ENCODE results near the gene COLGALT1. TPM values are rescaled to one million over a fixed set of nuclear protein-coding genes. Genes with fewer than 3 reads are reported as not detected.

Gene COLGALT1
- total and polyA plus RNA-seq, 9 of the 15 experiments (the other 6 are each of a cell fraction or from before 2014, with no cell fraction given) = 4.9 to 119 (median 82.6) TPM

DNA sequence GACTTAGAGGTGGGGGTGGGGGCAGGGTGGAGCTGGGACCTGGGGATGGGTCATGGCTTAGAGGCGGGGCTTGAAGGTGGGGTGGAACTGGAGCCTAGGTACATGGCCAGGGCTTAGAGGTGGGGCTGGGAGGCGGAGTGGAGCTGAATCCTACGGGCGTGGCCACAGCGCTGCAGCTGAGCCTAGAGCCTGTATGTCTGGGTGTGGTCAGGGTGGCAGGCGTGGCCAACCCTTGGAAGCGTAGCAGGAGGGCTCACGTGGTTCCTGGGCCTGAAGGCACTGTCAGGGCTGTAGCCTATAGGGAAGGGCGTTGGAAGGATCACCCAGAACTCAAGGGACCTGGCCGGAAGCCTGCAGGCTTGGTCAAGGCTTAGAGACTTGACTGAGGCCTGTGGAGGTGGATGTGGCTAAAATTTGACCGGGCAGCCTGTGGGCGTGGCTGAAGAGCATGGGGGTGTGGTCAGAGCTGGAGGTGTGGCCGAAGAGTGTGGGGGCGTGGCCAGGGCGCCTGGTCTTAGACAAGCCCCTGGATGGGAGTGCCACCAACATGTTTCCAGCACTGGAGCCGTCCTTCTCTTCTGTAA lies 24.3 kb downstream of the COLGALT1 start (continued):
- TF ChIP-seq PRDM10 (IDR thresholded peaks at IDR 0.05; ENCODE audit: partially characterized antibody) (peak; percentile 28), E2F6 (IDR thresholded peaks at IDR 0.05; ENCODE audit: borderline replicate concordance in 1 of 2, extremely low read depth in 1 of 2, insufficient read depth in 1 of 2, insufficient read length in 1 of 2, low read depth in 1 of 2, low read length in 1 of 2, poor library complexity in 1 of 2, severe bottlenecking in 1 of 2) (peak in 1 of 2 experiments; percentile 38), HMG20A (CRISPR knock-in tag; conservative IDR thresholded peaks at IDR 0.05) (no peak), RBM15 (IDR thresholded peaks at IDR 0.05; ENCODE audit: insufficient read depth, low read length) (no peak), NFXL1 (CRISPR knock-in tag; IDR thresholded peaks at IDR 0.05) (no peak), EGR1 (conservative IDR thresholded peaks at IDR 0.05) (peak; percentile 60), TAF15 (IDR thresholded peaks at IDR 0.05; ENCODE audit: low read depth, low read length) (no peak), NRF1 (conservative IDR thresholded peaks at IDR 0.05 in 1 of 2, IDR thresholded peaks at IDR 0.05 in 1 of 2) (peak; percentile 62 to 75), IFI16 (CRISPR knock-in tag; IDR thresholded peaks at IDR 0.05) (no peak), FOXK2 (conservative IDR thresholded peaks at IDR 0.05 in 1 of 2, IDR thresholded peaks at IDR 0.05 in 1 of 2; ENCODE audit: low read depth in 2 of 2) (peak in 1 of 2 experiments; percentile 60; a peak in 2 of 4 replicates), MXI1 (IDR thresholded peaks at IDR 0.05; ENCODE audit: low read depth, low read length) (peak; percentile 60; the same call in 1 of the 2 replicates), CTBP1 (IDR thresholded peaks at IDR 0.05; ENCODE audit: borderline replicate concordance) (peak; percentile 52; the same call in 1 of the 2 replicates), SIN3A (IDR thresholded peaks at IDR 0.05; ENCODE audit: borderline replicate concordance in 2 of 2, control insufficient read depth in 1 of 2, low read depth in 2 of 2, low read length in 2 of 2) (peak; percentile 86 to 88; a peak in 2 of 4 replicates), GABPB1 (CRISPR knock-in tag; IDR thresholded peaks at IDR 0.05) (peak; percentile 65; the same call in 1 of the 2 replicates), MBD2 (IDR thresholded peaks at IDR 0.05; ENCODE audit: borderline replicate concordance, low read depth) (no peak), OTX1 (CRISPR knock-in tag; IDR thresholded peaks at IDR 0.05) (no peak)
- TF ChIP-seq, protein P1, sequence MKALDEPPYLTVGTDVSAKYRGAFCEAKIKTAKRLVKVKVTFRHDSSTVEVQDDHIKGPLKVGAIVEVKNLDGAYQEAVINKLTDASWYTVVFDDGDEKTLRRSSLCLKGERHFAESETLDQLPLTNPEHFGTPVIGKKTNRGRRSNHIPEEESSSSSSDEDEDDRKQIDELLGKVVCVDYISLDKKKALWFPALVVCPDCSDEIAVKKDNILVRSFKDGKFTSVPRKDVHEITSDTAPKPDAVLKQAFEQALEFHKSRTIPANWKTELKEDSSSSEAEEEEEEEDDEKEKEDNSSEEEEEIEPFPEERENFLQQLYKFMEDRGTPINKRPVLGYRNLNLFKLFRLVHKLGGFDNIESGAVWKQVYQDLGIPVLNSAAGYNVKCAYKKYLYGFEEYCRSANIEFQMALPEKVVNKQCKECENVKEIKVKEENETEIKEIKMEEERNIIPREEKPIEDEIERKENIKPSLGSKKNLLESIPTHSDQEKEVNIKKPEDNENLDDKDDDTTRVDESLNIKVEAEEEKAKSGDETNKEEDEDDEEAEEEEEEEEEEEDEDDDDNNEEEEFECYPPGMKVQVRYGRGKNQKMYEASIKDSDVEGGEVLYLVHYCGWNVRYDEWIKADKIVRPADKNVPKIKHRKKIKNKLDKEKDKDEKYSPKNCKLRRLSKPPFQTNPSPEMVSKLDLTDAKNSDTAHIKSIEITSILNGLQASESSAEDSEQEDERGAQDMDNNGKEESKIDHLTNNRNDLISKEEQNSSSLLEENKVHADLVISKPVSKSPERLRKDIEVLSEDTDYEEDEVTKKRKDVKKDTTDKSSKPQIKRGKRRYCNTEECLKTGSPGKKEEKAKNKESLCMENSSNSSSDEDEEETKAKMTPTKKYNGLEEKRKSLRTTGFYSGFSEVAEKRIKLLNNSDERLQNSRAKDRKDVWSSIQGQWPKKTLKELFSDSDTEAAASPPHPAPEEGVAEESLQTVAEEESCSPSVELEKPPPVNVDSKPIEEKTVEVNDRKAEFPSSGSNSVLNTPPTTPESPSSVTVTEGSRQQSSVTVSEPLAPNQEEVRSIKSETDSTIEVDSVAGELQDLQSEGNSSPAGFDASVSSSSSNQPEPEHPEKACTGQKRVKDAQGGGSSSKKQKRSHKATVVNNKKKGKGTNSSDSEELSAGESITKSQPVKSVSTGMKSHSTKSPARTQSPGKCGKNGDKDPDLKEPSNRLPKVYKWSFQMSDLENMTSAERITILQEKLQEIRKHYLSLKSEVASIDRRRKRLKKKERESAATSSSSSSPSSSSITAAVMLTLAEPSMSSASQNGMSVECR (CRISPR knock-in tag; IDR thresholded peaks at IDR 0.05) = peak; percentile 79; the same call in 1 of the 2 replicates

Measured in K562 (cell line).